SK-N-SH (cell line): Measurements from ENCODE around the gene HLA-E. TPM values are rescaled to one million over a fixed set of nuclear protein-coding genes. Genes with fewer than 3 reads are reported as not detected.
A peak's percentile ranks its signal among the peaks of the same experiment; 100 is the strongest.

Experiments
- CTCF ChIA-PET: fragments of 300-600, 350-600 bp; formaldehyde crosslinking; extraction: SDS; loops from one replicate; lab custom pipeline; 2021; lab: Yijun Ruan, JAX
- POLR2A ChIA-PET: fragments of 350-600 bp; sonication (Branson Sonifier 250); formaldehyde crosslinking; extraction: SDS; loops from one replicate; lab custom pipeline; 2020; ENCODE audit warnings: antibody characterized with exemption, inconsistent platforms; lab: Yijun Ruan, JAX
- DNase-seq: peaks from one replicate; pipeline ENCODE4 v3.0.0; 2012
- H2AFZ ChIP-seq: fragments of 200-600 bp; sonication (generic); 2 replicates; pipeline ENCODE4 v1.8.1; 2016; ENCODE audit warnings: antibody characterized with exemption, mild to moderate bottlenecking, low read depth
- H3F3A ChIP-seq: fragments of 200-600 bp; sonication (generic); replicated peaks from 2 replicates; pipeline ENCODE3; 2016; ENCODE audit warnings: antibody characterized with exemption, mild to moderate bottlenecking; ENCODE audit not compliant: insufficient read depth
- H3K27ac ChIP-seq, 2 experiments: fragments of 200-500 bp in 1 of 2; fragments of 200-600 bp in 1 of 2; sonication (Bioruptor generic) in 1 of 2; sonication (generic), shearing (Covaris generic) in 1 of 2; 2 replicates each; pipeline versions ENCODE4 v1.5.1 to v1.6.1; 2014 to 2016; ENCODE audit warnings: low read depth in 2 of 2, inconsistent platforms in 1 of 2, low read length in 1 of 2, mild to moderate bottlenecking in 1 of 2, mixed read lengths in 1 of 2
- H3K27me3 ChIP-seq: fragments of 200-600 bp; sonication (generic), shearing (Covaris generic); 2 replicates; pipeline ENCODE4 v1.6.1; 2016; ENCODE audit warnings: mixed run types; ENCODE audit not compliant: insufficient read depth
- H3K36me3 ChIP-seq, 2 experiments: fragments of 200-500 bp in 1 of 2; fragments of 200-600 bp in 1 of 2; sonication (Bioruptor generic) in 1 of 2; sonication (generic) in 1 of 2; replicated peaks in 1 of 2; 2 replicates each; pipeline versions ENCODE3 to v1.5.1; 2014 to 2016; ENCODE audit warnings: low read length in 1 of 2, mild to moderate bottlenecking in 1 of 2; ENCODE audit not compliant: insufficient read depth in 2 of 2, control insufficient read depth in 1 of 2
- H3K4me1 ChIP-seq, 2 experiments: fragments of 200-500 bp in 1 of 2; fragments of 200-600 bp in 1 of 2; sonication (Bioruptor generic) in 1 of 2; sonication (generic), shearing (Covaris generic) in 1 of 2; 2 replicates each; pipeline versions ENCODE4 v1.5.1 to v1.6.1; 2014 to 2016; ENCODE audit warnings: low read depth in 1 of 2, low read length in 1 of 2, mixed run types in 1 of 2; ENCODE audit not compliant: insufficient read depth in 2 of 2, control insufficient read depth in 1 of 2
- H3K4me2 ChIP-seq: fragments of 200-600 bp; sonication (generic), shearing (Covaris generic); 2 replicates; pipeline ENCODE4 v1.6.1; 2017; ENCODE audit warnings: mixed run types
- H3K4me3 ChIP-seq, 2 experiments: fragments of 200-500 bp in 1 of 2; fragments of 200-600 bp in 1 of 2; sonication (Bioruptor generic) in 1 of 2; sonication (generic), shearing (Covaris generic) in 1 of 2; 2 replicates each; pipeline versions ENCODE4 v1.5.1 to v1.8.1; 2014 to 2016; ENCODE audit warnings: low read depth in 2 of 2, inconsistent platforms in 1 of 2, low read length in 1 of 2, mild to moderate bottlenecking in 1 of 2, mixed read lengths in 1 of 2, moderate library complexity in 1 of 2
- H3K79me2 ChIP-seq: fragments of 200-600 bp; sonication (generic); 2 replicates; pipeline ENCODE4 v1.8.1; 2017; ENCODE audit warnings: mild to moderate bottlenecking; ENCODE audit not compliant: insufficient read depth
- H3K9ac ChIP-seq: fragments of 200-600 bp; sonication (generic); 2 replicates; pipeline ENCODE4 v1.6.1; 2017; ENCODE audit warnings: mixed run types
- H3K9me2 ChIP-seq: fragments of 200-600 bp; sonication (generic); 2 replicates; pipeline ENCODE4 v1.6.1; 2017; ENCODE audit warnings: mixed run types
- H3K9me3 ChIP-seq: fragments of 200-600 bp; sonication (generic); 2 replicates; pipeline ENCODE4 v1.6.1; 2017; ENCODE audit warnings: mixed run types, mild to moderate bottlenecking, moderate library complexity
- H4K20me1 ChIP-seq: fragments of 200-600 bp; sonication (generic); 2 replicates; pipeline ENCODE4 v1.6.1; 2017; ENCODE audit warnings: mild to moderate bottlenecking, mixed run types; ENCODE audit not compliant: insufficient read depth
- EP300 ChIP-seq, 2 experiments: IDR thresholded peaks; 2 replicates each; pipeline versions ENCODE4 v1.4.0 to v1.6.1; 2012; ENCODE audit warnings: borderline replicate concordance in 1 of 2, low read depth in 1 of 2, low read length in 1 of 2
- EZH2phosphoT487 ChIP-seq: fragments of 200-600 bp; sonication (generic); IDR thresholded peaks from 2 replicates; pipeline ENCODE4 v1.6.1; 2017; ENCODE audit warnings: low read depth, mixed run types, mild to moderate bottlenecking, antibody characterized with exemption, moderate library complexity, borderline replicate concordance
- FOXJ3 ChIP-seq: sonication (generic); formaldehyde crosslinking; IDR thresholded peaks from 2 replicates; pipeline ENCODE4 v1.5.1; 2020; ENCODE audit warnings: mild to moderate bottlenecking, missing genetic modification reagents
- GABPA ChIP-seq: IDR thresholded peaks from 2 replicates; pipeline ENCODE4 v1.4.0; 2012; ENCODE audit warnings: low read depth, mild to moderate bottlenecking
- GATA2 ChIP-seq: sonication (generic); formaldehyde crosslinking; IDR thresholded peaks from 2 replicates; pipeline ENCODE4 v1.5.0; 2020; ENCODE audit warnings: mild to moderate bottlenecking, missing genetic modification reagents
- IRF3 ChIP-seq: fragments of 150-350 bp; IDR thresholded peaks from 2 replicates; pipeline ENCODE4 v1.6.1; 2016; ENCODE audit warnings: mild to moderate bottlenecking, low read depth, low read length
- JUND ChIP-seq: IDR thresholded peaks from 2 replicates; pipeline ENCODE4 v1.4.0; 2012
- MAX ChIP-seq: IDR thresholded peaks from 2 replicates; pipeline ENCODE4 v1.4.0; 2012; ENCODE audit warnings: low read depth
- NFIC ChIP-seq: IDR thresholded peaks from 2 replicates; pipeline ENCODE4 v1.4.0; 2012; ENCODE audit warnings: borderline replicate concordance
- RAD21 ChIP-seq: IDR thresholded peaks from 2 replicates; pipeline ENCODE4 v1.6.1; 2012; ENCODE audit warnings: mild to moderate bottlenecking, low read length
- REST ChIP-seq: IDR thresholded peaks from 2 replicates; pipeline ENCODE4 v1.6.1; 2012; ENCODE audit warnings: mild to moderate bottlenecking, low read depth, low read length, moderate library complexity
- RFX5 ChIP-seq: IDR thresholded peaks from 2 replicates; pipeline ENCODE4 v1.6.1; 2012; ENCODE audit warnings: mild to moderate bottlenecking, improper control_type of control experiment, low read length
- RXRA ChIP-seq: IDR thresholded peaks from 2 replicates; pipeline ENCODE4 v1.4.0; 2012; ENCODE audit warnings: low read depth, mild to moderate bottlenecking, borderline replicate concordance
- SMC3 ChIP-seq: IDR thresholded peaks from 2 replicates; pipeline ENCODE4 v1.6.1; 2012; ENCODE audit warnings: low read depth, low read length, improper control_type of control experiment
- USF2 ChIP-seq: fragments of 150-350 bp; IDR thresholded peaks from 2 replicates; pipeline ENCODE4 v1.6.1; 2017; ENCODE audit warnings: antibody characterized with exemption, low read length, low read depth, borderline replicate concordance
- YY1 ChIP-seq: IDR thresholded peaks from 2 replicates; pipeline ENCODE4 v1.4.0; 2012; ENCODE audit warnings: low read depth, mild to moderate bottlenecking
- WGBS: methylation state at CpG from one replicate; pipeline ENCODE4 v1.1.6; 2017; ENCODE audit warnings: low lambda C conversion rate; 5-methylcytosine and 5-hydroxymethylcytosine counted together
- polyA plus RNA-seq, 3 experiments: library from polyadenylated mRNA; depleted of rRNA; stranded (reverse); fragments of >200 nt; gene quantifications; 2 replicates each; pipeline ENCODE4 v1.2.3, GENCODE V29; 2012
- TF ChIP-seq, protein P1 (sequence below): IDR thresholded peaks from 2 replicates; pipeline ENCODE4; 2012
- TF ChIP-seq, protein P2 (sequence below): fragments of 200-600 bp; sonication (generic); IDR thresholded peaks from 2 replicates; pipeline ENCODE4 v1.6.1; 2017; ENCODE audit warnings: antibody characterized with exemption, mild to moderate bottlenecking, moderate library complexity

The HLA-E gene
- polyA plus RNA-seq, 1 of the 3 experiments (the other 2 are of a cell fraction): 90.9 TPM

GRCh38 chr6:30483677-30484279, 5.5 kb upstream of the HLA-E start:
- H3K4me3 ChIP-seq: peak overlapping the region in 1 of 2 experiments; percentile 38; a peak in 1 of 4 replicates
- no peaks in the 10 kb centered on the region for H4K20me1 ChIP-seq
- H3K9me3 ChIP-seq: no peaks in the 10 kb centered on the region
- no peaks in the 10 kb centered on the region for H3K79me2 ChIP-seq
- H3K4me1 ChIP-seq: peaks cover 0 to 3% of the 10 kb centered on the region in 2 experiments; a peak in 1 of 4 replicates
- peak; percentile 57 for DNase-seq
- TF ChIP-seq YY1 (no peak), FOXJ3 (CRISPR knock-in tag) (no peak), GABPA (no peak), SMC3 (peak; percentile 30; the same call in 1 of the 2 replicates), USF2 (no peak), REST (no peak), JUND (no peak), RXRA (no peak), RAD21 (peak; percentile 81), NFIC (no peak), IRF3 (no peak), GATA2 (CRISPR knock-in tag) (no peak), EP300 (IDR thresholded peaks at IDR 0.05; ENCODE audit: borderline replicate concordance in 1 of 2, low read depth in 1 of 2, low read length in 1 of 2) (no peak), RFX5 (peak; percentile 57; the same call in 1 of the 2 replicates), EZH2phosphoT487 (no peak), MAX (no peak)
- TF ChIP-seq, protein P1, sequence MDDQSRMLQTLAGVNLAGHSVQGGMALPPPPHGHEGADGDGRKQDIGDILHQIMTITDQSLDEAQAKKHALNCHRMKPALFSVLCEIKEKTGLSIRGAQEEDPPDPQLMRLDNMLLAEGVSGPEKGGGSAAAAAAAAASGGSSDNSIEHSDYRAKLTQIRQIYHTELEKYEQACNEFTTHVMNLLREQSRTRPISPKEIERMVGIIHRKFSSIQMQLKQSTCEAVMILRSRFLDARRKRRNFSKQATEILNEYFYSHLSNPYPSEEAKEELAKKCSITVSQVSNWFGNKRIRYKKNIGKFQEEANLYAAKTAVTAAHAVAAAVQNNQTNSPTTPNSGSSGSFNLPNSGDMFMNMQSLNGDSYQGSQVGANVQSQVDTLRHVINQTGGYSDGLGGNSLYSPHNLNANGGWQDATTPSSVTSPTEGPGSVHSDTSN: no peak
- TF ChIP-seq, protein P2, sequence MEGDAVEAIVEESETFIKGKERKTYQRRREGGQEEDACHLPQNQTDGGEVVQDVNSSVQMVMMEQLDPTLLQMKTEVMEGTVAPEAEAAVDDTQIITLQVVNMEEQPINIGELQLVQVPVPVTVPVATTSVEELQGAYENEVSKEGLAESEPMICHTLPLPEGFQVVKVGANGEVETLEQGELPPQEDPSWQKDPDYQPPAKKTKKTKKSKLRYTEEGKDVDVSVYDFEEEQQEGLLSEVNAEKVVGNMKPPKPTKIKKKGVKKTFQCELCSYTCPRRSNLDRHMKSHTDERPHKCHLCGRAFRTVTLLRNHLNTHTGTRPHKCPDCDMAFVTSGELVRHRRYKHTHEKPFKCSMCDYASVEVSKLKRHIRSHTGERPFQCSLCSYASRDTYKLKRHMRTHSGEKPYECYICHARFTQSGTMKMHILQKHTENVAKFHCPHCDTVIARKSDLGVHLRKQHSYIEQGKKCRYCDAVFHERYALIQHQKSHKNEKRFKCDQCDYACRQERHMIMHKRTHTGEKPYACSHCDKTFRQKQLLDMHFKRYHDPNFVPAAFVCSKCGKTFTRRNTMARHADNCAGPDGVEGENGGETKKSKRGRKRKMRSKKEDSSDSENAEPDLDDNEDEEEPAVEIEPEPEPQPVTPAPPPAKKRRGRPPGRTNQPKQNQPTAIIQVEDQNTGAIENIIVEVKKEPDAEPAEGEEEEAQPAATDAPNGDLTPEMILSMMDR: peak; percentile 76
- TF ChIP-seq, all 33 proteins: peak for 4
- no peak overlapping the region for H3K9ac ChIP-seq
- H3K9me2 ChIP-seq: no peaks in the 10 kb centered on the region
- no peak overlapping the region for H3K4me2 ChIP-seq
- peaks cover 17% of the 10 kb centered on the region for H3F3A ChIP-seq
- ChIA-PET POLR2A (no interaction called here), CTCF (interaction anchor here (0.6 to 10.7 kb wide), 26 partner anchors 10 to 1067 kb away, joined by 3 to 203 read pairs (median 4); partner anchors contain the start of genes DHX16, GNL1 and PRR3)
- no peak overlapping the region for H3K27ac ChIP-seq
- peaks cover 32% of the 10 kb centered on the region for H3K27me3 ChIP-seq
- 0 out of 2 replicates have a peak overlapping the region, but pooled peaks have one; percentile 56 for H2AFZ ChIP-seq
- no peaks in the 10 kb centered on the region for H3K36me3 ChIP-seq
- WGBS: 24% methylated on average over 7 of the region's 7 CpGs
